Motor neuron (in vitro differentiated cells): ENCODE results near the gene PHF23. TPM values are rescaled to one million over a fixed set of nuclear protein-coding genes. Genes with fewer than 3 reads are reported as not detected.

ENCODE experiments used
- ATAC-seq, 8 experiments: fragments of 200-7000 bp; cut with Tn5 transposase; replicated peaks in 6 of 8; 2 replicates each; pipeline ENCODE4 v1.8.0; 2021; ENCODE audit warnings: mild to moderate bottlenecking in 8 of 8, moderate library complexity in 8 of 8
- H3K27ac ChIP-seq, 2 donors: fragments of 250-450 bp; sonication (Bioruptor Pico); 2 replicates each; pipeline ENCODE4 v1.9.0; 2021; ENCODE audit warnings: antibody characterized with exemption in 2 of 2, mild to moderate bottlenecking in 2 of 2, moderate library complexity in 1 of 2
- H3K4me1 ChIP-seq, 2 donors: fragments of 250-450 bp; sonication (Bioruptor Pico); replicated peaks in 1 of 2; 2 replicates each; pipeline ENCODE4 v1.6.1; 2021; ENCODE audit warnings: antibody characterized with exemption in 2 of 2, mild to moderate bottlenecking in 2 of 2, moderate library complexity in 1 of 2
- H3K4me3 ChIP-seq, 5 donors: fragments of 250-450 bp; sonication (Bioruptor Pico); 2 replicates each; pipeline ENCODE4 v1.9.0; 2021; ENCODE audit warnings: antibody characterized with exemption in 5 of 5, mild to moderate bottlenecking in 5 of 5, moderate library complexity in 4 of 5
- WGBS, 10 experiments: fragments of 450-650 bp; shearing (Covaris generic); methylation state at CpG; one replicate each; pipeline ENCODE4 v1.0.0; 2022; 5-methylcytosine and 5-hydroxymethylcytosine counted together
- in situ Hi-C, 9 experiments: fragments of 400-800 bp; cut with MboI; loops; one replicate each; pipeline ENCODE4 v1.15.0; 2021; ENCODE audit warnings: low sequenced_read_pairs in 9 of 9, low pct_unique_long_range_greater_than_20kb in 2 of 9; ENCODE audit not compliant: unreplicated experiment in 9 of 9
- total RNA-seq, 8 experiments: library from RNA; unstranded; fragments of 300-600 nt; gene quantifications; 2 replicates each; pipeline versions ENCODE4 v1.2.3 to v1.2.4, GENCODE V29; 2022

PHF23 gene
- total RNA-seq: 10 to 100 TPM; 25.2 to 63.1 (median 49.4) TPM

- H3K4me3 ChIP-seq: peak within 1 kb of the TSS; percentile 72 to 98 (median 84)
- ATAC-seq: peak; percentile 47 to 78 (median 72)
- peak within 1 kb of the TSS; percentile 76 to 83 for H3K27ac ChIP-seq
- in situ Hi-C loops: no loop called here
- 0 to 6% (median 0%) methylated on average over 1 to 24 of the region's 72 CpGs; no CpG with 5 or more reads in 3 of the 10 experiments for WGBS, 10 experiments
- peaks cover 17 to 21% of the 10 kb centered on the region in 2 donors for H3K4me1 ChIP-seq
These were observed at the start of gene PHF23 for GRCh38 chr17:7239091-7240027. Gene PHF23 (minus strand): TSS chr17:7239457. CDS start chr17:7239279, 178 bp downstream.

GRCh38 chr17:7285679-7286078 lies 46.4 kb upstream of the PHF23 start:
- Histone ChIP-seq H3K4me3 (no peak overlapping the region), H3K4me1 (peaks cover 0 to 8% of the 10 kb centered on the region in 2 donors), H3K27ac (no peak overlapping the region)
- no peak for ATAC-seq
- in situ Hi-C loops: loop anchor here in 1 of 9 experiments (25.0 kb wide), 1 partner anchor 248 kb away; the partner anchor contains the start of genes SLC16A11 and SLC16A13
- WGBS, 10 experiments: 87 to 100% (median 89%) methylated on average over 1 to 8 of the region's 12 CpGs; no CpG with 5 or more reads in 6 of the 10 experiments

- 60 to 100% (median 78%) methylated on average over 1 to 7 of the region's 16 CpGs; no CpG with 5 or more reads in 4 of the 10 experiments for WGBS, 10 experiments
- no peak for ATAC-seq
- in situ Hi-C loops: loop anchor here in 1 of 9 experiments (25.0 kb wide), 1 partner anchor 248 kb away; the partner anchor contains the start of genes SLC16A11 and SLC16A13
- Histone ChIP-seq H3K27ac (no peak overlapping the region), H3K4me1 (peaks cover 0 to 8% of the 10 kb centered on the region in 2 donors), H3K4me3 (no peak overlapping the region)
These were observed 45.7 kb upstream of the PHF23 start for GRCh38 chr17:7284911-7285310.

- Histone ChIP-seq H3K27ac (no peak overlapping the region), H3K4me1 (peaks cover 0 to 8% of the 10 kb centered on the region in 2 donors), H3K4me3 (no peak overlapping the region)
- in situ Hi-C loops: loop anchor here in 1 of 9 experiments (25.0 kb wide), 1 partner anchor 246 kb away; the partner anchor contains the start of genes SLC16A11 and SLC16A13
- WGBS, 10 experiments: 87 to 93% (median 93%) methylated on average over 3 to 11 of the region's 18 CpGs; no CpG with 5 or more reads in 7 of the 10 experiments
- ATAC-seq: no peak
These were observed 44.4 kb upstream of the PHF23 start for GRCh38 chr17:7283471-7284216.

- H3K27ac ChIP-seq: no peak overlapping the region
- in situ Hi-C loops: loop anchor here in 1 of 9 experiments (25.0 kb wide), 1 partner anchor 246 kb away; the partner anchor contains the start of genes SLC16A11 and SLC16A13
- WGBS, 10 experiments: 50 to 100% (median 80%) methylated on average over 1 to 4 of the region's 6 CpGs; no CpG with 5 or more reads in 1 of the 10 experiments
- peak in 1 of 8 experiments; percentile 6 for ATAC-seq
- H3K4me3 ChIP-seq: peak overlapping the region in 2 of 5 donors; percentile 38 to 44
- peaks cover 0 to 8% of the 10 kb centered on the region in 2 donors for H3K4me1 ChIP-seq
These were observed 43.6 kb upstream of the PHF23 start for GRCh38 chr17:7282752-7283321.

- Histone ChIP-seq H3K27ac (no peak overlapping the region), H3K4me1 (peaks cover 0 to 8% of the 10 kb centered on the region in 2 donors), H3K4me3 (peak overlapping the region; percentile 26 to 44 (median 38))
- 0 to 20% (median 4%) methylated on average over 1 to 4 of the region's 43 CpGs; no CpG with 5 or more reads in 7 of the 10 experiments for WGBS, 10 experiments
- ATAC-seq: peak in 5 of 8 experiments; percentile 7 to 40 (median 33)
- in situ Hi-C loops: loop anchor here in 1 of 9 experiments (25.0 kb wide), 1 partner anchor 245 kb away; the partner anchor contains the start of genes SLC16A11 and SLC16A13
These were observed 42.9 kb upstream of the PHF23 start for GRCh38 chr17:7281953-7282751.

- in situ Hi-C loops: loop anchor here in 1 of 9 experiments (25.0 kb wide), 1 partner anchor 244 kb away; the partner anchor contains the start of genes SLC16A11 and SLC16A13
- 0% methylated on average over 2 to 18 of the region's 71 CpGs; no CpG with 5 or more reads in 6 of the 10 experiments for WGBS, 10 experiments
- H3K4me3 ChIP-seq: peak within 1 kb of the TSS; percentile 26 to 44 (median 38)
- ATAC-seq: peak; percentile 69 to 86 (median 82)
- H3K4me1 ChIP-seq: peaks cover 0 to 8% of the 10 kb centered on the region in 2 donors
- H3K27ac ChIP-seq: no peak within 1 kb of the TSS
These were observed 42.1 kb upstream of the PHF23 start, which contains the start of gene SLC2A4 for GRCh38 chr17:7281074-7281952. Gene SLC2A4 (plus strand): TSS chr17:7281718. CDS start chr17:7281935, 217 bp downstream.

- Histone ChIP-seq H3K4me1 (peaks cover 0 to 8% of the 10 kb centered on the region in 2 donors), H3K4me3 (peak overlapping the region in 4 of 5 donors; percentile 9 to 44 (median 38)), H3K27ac (no peak overlapping the region)
- in situ Hi-C loops: loop anchor here in 1 of 9 experiments (25.0 kb wide), 1 partner anchor 243 kb away; the partner anchor contains the start of genes SLC16A11 and SLC16A13
- 0 to 3% (median 0%) methylated on average over 2 to 24 of the region's 29 CpGs; no CpG with 5 or more reads in 4 of the 10 experiments for WGBS, 10 experiments
- peak; percentile 60 to 80 (median 71) for ATAC-seq
These were observed 41.3 kb upstream of the PHF23 start for GRCh38 chr17:7280519-7281073.

- no peak overlapping the region for H3K4me3 ChIP-seq
- in situ Hi-C loops: loop anchor here in 1 of 9 experiments (25.0 kb wide), 1 partner anchor 242 kb away; the partner anchor contains the start of genes SLC16A11 and SLC16A13
- H3K27ac ChIP-seq: no peak overlapping the region
- 15 to 91% (median 80%) methylated on average over 2 to 7 of the region's 8 CpGs for WGBS, 10 experiments
- no peak for ATAC-seq
- H3K4me1 ChIP-seq: peaks cover 0 to 8% of the 10 kb centered on the region in 2 donors
These were observed 40.2 kb upstream of the PHF23 start for GRCh38 chr17:7279448-7279847.

- WGBS, 10 experiments: 0 to 100% (median 23%) methylated on average over 1 of the region's 1 CpG; no CpG with 5 or more reads in 2 of the 10 experiments
- ATAC-seq: peak in 3 of 8 experiments; percentile 21 to 91 (median 85)
- in situ Hi-C loops: no loop called here
- no peak overlapping the region for H3K27ac ChIP-seq
- H3K4me3 ChIP-seq: no peak overlapping the region
- H3K4me1 ChIP-seq: peaks cover 0 to 9% of the 10 kb centered on the region in 2 donors
These were observed 27.5 kb upstream of the PHF23 start for GRCh38 chr17:7266784-7267183.
